Astrocyte (in vitro differentiated cells and primary cell): ENCODE measurements around the gene PHEX. TPM values are rescaled to one million over a fixed set of nuclear protein-coding genes. Genes with fewer than 3 reads are reported as not detected.

ENCODE experiments used
- DNase-seq: peaks from one replicate; pipeline ENCODE4 v3.0.0-alpha.2; 2010; ENCODE audit warnings: low read depth
- FAIRE-seq: peaks from 2 replicates; lab custom pipeline; 2011; peaks lifted over from hg19 to GRCh38; lab: Jason Lieb, UNC
- H2AFZ ChIP-seq: 2 replicates; pipeline ENCODE4 v1.6.0; 2012; ENCODE audit warnings: low read depth, low read length, inconsistent platforms
- H3K27ac ChIP-seq: 2 replicates; pipeline ENCODE4 v1.5.1; 2011; ENCODE audit warnings: low read depth, low read length, inconsistent platforms
- H3K27me3 ChIP-seq: 2 replicates; pipeline ENCODE4 v1.6.0; 2011; ENCODE audit warnings: low read length, inconsistent platforms; ENCODE audit not compliant: insufficient read depth
- H3K36me3 ChIP-seq: 2 replicates; pipeline ENCODE4 v1.5.1; 2011; ENCODE audit warnings: low read length, inconsistent platforms; ENCODE audit not compliant: insufficient read depth
- H3K4me1 ChIP-seq: 2 replicates; pipeline ENCODE4 v1.5.1; 2011; ENCODE audit warnings: low read length, inconsistent platforms; ENCODE audit not compliant: insufficient read depth
- H3K4me2 ChIP-seq: 2 replicates; pipeline ENCODE4 v1.6.0; 2012; ENCODE audit warnings: low read length, inconsistent platforms
- H3K4me3 ChIP-seq: 2 replicates; pipeline ENCODE4 v1.5.1; 2011; ENCODE audit warnings: low read depth, mild to moderate bottlenecking, low read length, inconsistent platforms; ENCODE audit not compliant: insufficient read depth
- H3K79me2 ChIP-seq: 2 replicates; pipeline ENCODE4 v1.6.0; 2012; ENCODE audit warnings: mild to moderate bottlenecking, low read length, inconsistent platforms; ENCODE audit not compliant: insufficient read depth
- H3K9ac ChIP-seq: 2 replicates; pipeline ENCODE4 v1.6.0; 2012; ENCODE audit warnings: mild to moderate bottlenecking, low read length, inconsistent platforms
- H3K9me3 ChIP-seq: 2 replicates; pipeline ENCODE4 v1.5.1; 2012; ENCODE audit warnings: low read depth, mild to moderate bottlenecking, low read length, inconsistent platforms; ENCODE audit not compliant: insufficient read depth
- H4K20me1 ChIP-seq: 2 replicates; pipeline ENCODE4 v1.6.0; 2012; ENCODE audit warnings: low read length, inconsistent platforms; ENCODE audit not compliant: insufficient read depth
- H3K27ac Mint-ChIP-seq: one replicate; pipeline ENCODE4 v1.8.0; 2021; ENCODE audit warnings: mild to moderate bottlenecking, mixed read lengths; ENCODE audit not compliant: unreplicated experiment
- H3K27me3 Mint-ChIP-seq: one replicate; pipeline ENCODE4 v1.8.0; 2021; ENCODE audit warnings: low read depth, mixed read lengths; ENCODE audit not compliant: unreplicated experiment
- H3K36me3 Mint-ChIP-seq: one replicate; pipeline ENCODE4 v1.8.0; 2021; ENCODE audit warnings: low read depth, mixed read lengths; ENCODE audit not compliant: unreplicated experiment
- H3K4me1 Mint-ChIP-seq: one replicate; pipeline ENCODE4 v1.8.0; 2021; ENCODE audit warnings: low read depth, mixed read lengths; ENCODE audit not compliant: unreplicated experiment
- H3K4me3 Mint-ChIP-seq: one replicate; pipeline ENCODE4 v1.8.0; 2021; ENCODE audit warnings: mild to moderate bottlenecking, moderate library complexity, mixed read lengths; ENCODE audit not compliant: unreplicated experiment
- H3K9me3 Mint-ChIP-seq: one replicate; pipeline ENCODE4 v1.8.0; 2021; ENCODE audit warnings: mild to moderate bottlenecking, mixed read lengths; ENCODE audit not compliant: unreplicated experiment
- CTCF ChIP-seq: IDR thresholded peaks from 2 replicates; pipeline ENCODE4 v1.5.1; 2011; ENCODE audit warnings: low read depth, mild to moderate bottlenecking, inconsistent platforms, low read length, moderate library complexity; ENCODE audit not compliant: insufficient read depth
- EZH2 ChIP-seq: IDR thresholded peaks from 2 replicates; pipeline ENCODE4 v1.6.1; 2012; ENCODE audit warnings: mild to moderate bottlenecking, low read length, inconsistent platforms; ENCODE audit not compliant: insufficient read depth
- total RNA-seq: library from RNA; stranded (reverse); gene quantifications from 2 replicates; pipeline ENCODE4 v1.2.1, GENCODE V29; 2021

The PHEX gene
- total RNA-seq, 1 donor from 2014 or later, result 0.36 TPM

GRCh38 chrX:22121161-22121560 is 89.0 kb downstream of the PHEX start:
- no peak overlapping the region for H3K4me3 Mint-ChIP-seq
- Histone ChIP-seq H3K79me2 (no peaks in the 10 kb centered on the region), H2AFZ (no peak overlapping the region), H3K9ac (no peak overlapping the region), H4K20me1 (no peaks in the 10 kb centered on the region), H3K4me2 (no peak overlapping the region), H3K27ac (no peak overlapping the region), H3K4me3 (no peak overlapping the region), H3K27me3 (no peaks in the 10 kb centered on the region), H3K36me3 (no peaks in the 10 kb centered on the region), H3K9me3 (no peaks in the 10 kb centered on the region), H3K4me1 (peaks cover 9% of the 10 kb centered on the region)
- no peaks in the 10 kb centered on the region for H3K9me3 Mint-ChIP-seq
- no peak for DNase-seq
- no peaks in the 10 kb centered on the region for H3K27me3 Mint-ChIP-seq
- H3K36me3 Mint-ChIP-seq, result no peaks in the 10 kb centered on the region
- no peak overlapping the region for H3K27ac Mint-ChIP-seq
- FAIRE-seq, result no peak
- H3K4me1 Mint-ChIP-seq, result peaks cover 2% of the 10 kb centered on the region
- TF ChIP-seq EZH2, result no peak
- TF ChIP-seq CTCF, result no peak

DNA sequence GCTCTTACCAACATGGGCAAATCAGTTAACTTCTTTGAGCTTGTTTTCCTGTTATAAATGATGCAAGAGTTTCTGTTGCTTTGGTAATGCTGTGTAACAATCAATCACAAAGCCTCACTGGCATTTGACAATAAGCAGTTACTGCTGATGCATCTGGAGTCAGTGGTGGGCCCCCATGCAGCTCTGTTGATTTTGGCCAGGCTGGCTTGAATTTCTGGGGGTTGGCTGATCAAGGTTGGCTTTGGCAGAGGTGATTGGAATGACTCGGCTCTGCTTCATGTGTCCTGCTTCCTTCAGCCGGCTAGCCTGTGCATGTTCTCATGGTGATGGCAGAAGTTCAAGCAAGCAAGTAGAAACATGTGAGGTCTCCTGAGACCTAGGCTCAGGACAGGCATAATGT is 90.4 kb downstream of the PHEX start:
- H3K27ac Mint-ChIP-seq, result no peak overlapping the region
- Histone ChIP-seq H3K9me3 (no peaks in the 10 kb centered on the region), H3K27me3 (no peaks in the 10 kb centered on the region), H4K20me1 (no peaks in the 10 kb centered on the region), H3K36me3 (no peaks in the 10 kb centered on the region), H3K27ac (no peak overlapping the region), H3K4me3 (no peak overlapping the region), H3K4me1 (peaks cover 10% of the 10 kb centered on the region), H3K9ac (no peak overlapping the region), H3K79me2 (no peaks in the 10 kb centered on the region), H3K4me2 (no peak overlapping the region), H2AFZ (no peak overlapping the region)
- H3K4me3 Mint-ChIP-seq, result no peak overlapping the region
- DNase-seq (peak; percentile 75), FAIRE-seq (peak; percentile 69)
- H3K36me3 Mint-ChIP-seq, result no peaks in the 10 kb centered on the region
- H3K4me1 Mint-ChIP-seq, result peaks cover 6% of the 10 kb centered on the region
- TF ChIP-seq EZH2, result no peak
- no peak for TF ChIP-seq CTCF
- H3K9me3 Mint-ChIP-seq, result no peaks in the 10 kb centered on the region
- no peaks in the 10 kb centered on the region for H3K27me3 Mint-ChIP-seq

DNA sequence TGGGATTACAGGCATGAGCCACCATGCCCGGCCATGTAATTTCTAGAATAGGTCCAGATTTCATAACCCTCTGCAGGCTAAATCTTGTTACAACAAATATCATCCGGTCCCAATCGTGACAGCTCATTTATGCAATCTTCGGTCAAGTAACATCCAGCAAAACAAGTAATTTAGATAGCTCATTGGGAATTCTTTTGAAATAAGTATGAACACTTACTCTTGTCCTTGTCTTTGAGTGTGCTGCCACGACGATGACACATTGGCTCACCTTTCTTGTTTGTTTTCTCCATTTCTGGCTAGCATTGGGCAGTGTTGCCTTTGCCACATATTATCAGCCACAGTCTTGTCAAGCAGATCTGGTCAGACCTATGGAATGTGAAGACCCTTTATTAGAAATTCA is 92.0 kb downstream of the PHEX start:
- peak; percentile 9 for FAIRE-seq
- peak overlapping the region; percentile 41 for H3K27ac Mint-ChIP-seq

More for the DNA sequence above, 92.0 kb downstream of the PHEX start:
- H3K27ac ChIP-seq, result no peak overlapping the region
- H3K27me3 Mint-ChIP-seq, result no peaks in the 10 kb centered on the region
- no peaks in the 10 kb centered on the region for H3K9me3 Mint-ChIP-seq
- H3K27me3 ChIP-seq, result no peaks in the 10 kb centered on the region
- no peaks in the 10 kb centered on the region for H3K79me2 ChIP-seq
- H3K4me1 Mint-ChIP-seq, result peaks cover 6% of the 10 kb centered on the region
- no peak overlapping the region for H3K4me3 Mint-ChIP-seq
- H3K9me3 ChIP-seq, result no peaks in the 10 kb centered on the region
- H3K4me3 ChIP-seq, result no peak overlapping the region
- no peak for TF ChIP-seq EZH2
- TF ChIP-seq CTCF, result no peak
- H3K36me3 ChIP-seq, result no peaks in the 10 kb centered on the region
- no peak overlapping the region for H3K9ac ChIP-seq
- H2AFZ ChIP-seq, result no peak overlapping the region
- no peaks in the 10 kb centered on the region for H4K20me1 ChIP-seq
- peaks cover 8% of the 10 kb centered on the region for H3K4me1 ChIP-seq
- H3K4me2 ChIP-seq, result no peak overlapping the region
- DNase-seq, result peak; percentile 8
- H3K36me3 Mint-ChIP-seq, result no peaks in the 10 kb centered on the region
